GM21390 (cell line): ENCODE data around the gene DET1.
"Not testable (repeated sequence)": the region's sequence is repeated elsewhere in the genome, so short reads cannot be mapped to it uniquely, and the experiment has no call there.

Source experiments
- ATAC-seq: cut with Tn5 transposase; IDR thresholded peaks from one replicate; pipeline ENCODE4 v1.9.1; 2021; ENCODE audit not compliant: unreplicated experiment

Gene DET1

DNA sequence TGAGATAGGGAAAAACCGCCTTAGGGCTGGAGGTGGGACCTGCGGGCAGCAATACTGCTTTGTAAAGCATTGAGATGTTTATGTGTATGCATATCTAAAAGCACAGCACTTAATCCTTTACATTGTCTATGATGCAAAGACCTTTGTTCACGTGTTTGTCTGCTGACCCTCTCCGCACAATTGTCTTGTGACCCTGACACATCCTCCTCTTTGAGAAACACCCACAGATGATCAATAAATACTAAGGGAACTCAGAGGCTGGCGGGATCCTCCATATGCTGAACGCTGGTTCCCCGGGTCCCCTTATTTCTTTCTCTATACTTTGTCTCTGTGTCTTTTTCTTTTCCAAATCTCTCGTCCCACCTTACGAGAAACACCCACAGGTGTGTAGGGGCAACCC, 5.4 kb downstream of the DET1 start:
- not testable (repeated sequence) for ATAC-seq

DNA sequence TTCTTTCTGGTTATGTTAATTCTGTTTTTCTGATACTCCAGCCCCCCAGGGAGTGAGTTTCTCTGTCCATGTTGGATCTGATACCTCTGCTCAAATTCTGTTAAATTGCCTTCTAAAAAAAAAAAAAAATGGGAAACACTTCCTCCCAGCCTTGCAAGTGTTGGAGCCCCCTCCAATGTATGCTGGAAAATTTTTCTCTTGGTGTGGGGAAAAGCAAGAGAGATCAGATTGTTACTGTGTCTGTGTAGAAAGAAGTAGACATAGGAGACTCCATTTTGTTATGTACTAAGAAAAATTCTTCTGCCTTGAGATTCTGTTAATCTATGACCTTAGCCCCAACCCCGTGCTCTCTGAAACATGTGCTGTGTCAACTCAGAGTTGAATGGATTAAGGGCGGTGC, 6.1 kb downstream of the DET1 start:
- ATAC-seq: not testable (repeated sequence)

DNA sequence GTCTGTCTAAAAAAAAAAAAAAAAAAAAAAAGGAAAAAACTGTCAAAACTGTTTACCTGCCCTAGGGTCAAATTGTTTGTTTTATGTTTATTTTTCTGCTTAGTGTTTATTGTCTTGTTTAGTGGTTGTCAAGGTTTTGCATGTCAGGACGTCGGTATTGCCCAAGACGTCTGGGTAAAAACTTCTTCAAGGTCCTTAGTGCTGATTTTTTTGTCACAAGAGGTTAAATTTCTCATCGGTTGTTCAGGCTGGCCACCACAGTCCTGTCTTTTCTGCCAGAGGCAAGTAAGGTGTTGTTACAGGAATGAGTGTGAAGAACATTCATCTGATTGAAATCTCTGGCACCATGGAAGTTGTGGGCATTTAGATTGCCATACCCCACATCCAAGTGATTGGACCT, 7.0 kb downstream of the DET1 start:
- no peak for ATAC-seq

DNA sequence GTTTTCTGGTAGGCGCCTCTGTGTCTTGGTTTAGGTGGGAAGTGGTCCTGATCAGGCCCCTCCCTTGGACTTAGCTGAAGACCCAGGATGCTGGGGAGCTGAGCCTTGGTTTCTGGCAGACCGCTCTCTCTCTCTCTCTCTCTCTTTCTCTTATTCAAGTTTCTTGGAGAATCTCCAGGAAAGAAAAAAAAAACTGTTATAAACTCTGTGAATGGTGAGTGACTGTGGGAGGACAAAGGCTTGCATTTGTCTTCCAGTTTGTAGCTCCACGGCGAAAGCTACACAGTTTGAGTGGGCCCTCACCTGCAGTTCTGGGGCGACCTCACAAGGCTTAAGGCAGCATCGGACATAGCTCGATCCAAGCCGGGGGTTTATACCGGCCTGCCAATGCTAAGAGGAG, 7.5 kb downstream of the DET1 start:
- ATAC-seq: no peak

DNA sequence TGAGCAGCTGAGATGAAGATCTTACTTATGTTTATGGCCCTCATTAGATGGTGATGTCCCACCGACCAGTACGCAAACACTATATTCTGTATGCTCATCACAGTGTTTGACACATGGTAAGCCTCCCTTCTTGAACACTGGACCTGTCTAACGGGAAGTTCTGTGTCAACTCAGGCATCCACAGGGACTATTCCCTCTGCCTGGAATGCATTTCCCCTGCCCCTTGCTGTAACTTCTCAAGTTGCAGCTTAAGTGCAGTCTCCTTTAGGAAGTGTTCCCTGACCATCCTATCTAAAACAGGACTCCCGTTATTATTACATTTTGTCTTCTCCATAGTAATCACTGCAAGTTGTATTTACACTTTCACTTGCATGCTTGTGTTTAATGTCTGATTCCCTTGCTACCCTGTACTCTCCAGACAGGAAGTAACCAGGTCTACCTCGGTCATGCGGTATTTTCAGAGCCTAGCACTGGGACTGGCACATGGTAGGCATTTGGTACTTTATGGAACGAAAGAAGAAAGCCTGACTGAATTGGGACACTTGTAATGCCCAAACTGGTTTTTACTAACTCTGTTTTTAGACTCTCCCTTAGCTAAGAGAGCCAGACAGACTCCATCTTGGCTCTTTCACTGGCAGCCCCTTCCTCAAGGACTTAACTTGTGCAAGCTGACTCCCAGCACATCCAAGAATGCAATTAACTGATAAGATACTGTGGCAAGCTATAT, 8.7 kb downstream of the DET1 start:
- ATAC-seq: no peak

DNA sequence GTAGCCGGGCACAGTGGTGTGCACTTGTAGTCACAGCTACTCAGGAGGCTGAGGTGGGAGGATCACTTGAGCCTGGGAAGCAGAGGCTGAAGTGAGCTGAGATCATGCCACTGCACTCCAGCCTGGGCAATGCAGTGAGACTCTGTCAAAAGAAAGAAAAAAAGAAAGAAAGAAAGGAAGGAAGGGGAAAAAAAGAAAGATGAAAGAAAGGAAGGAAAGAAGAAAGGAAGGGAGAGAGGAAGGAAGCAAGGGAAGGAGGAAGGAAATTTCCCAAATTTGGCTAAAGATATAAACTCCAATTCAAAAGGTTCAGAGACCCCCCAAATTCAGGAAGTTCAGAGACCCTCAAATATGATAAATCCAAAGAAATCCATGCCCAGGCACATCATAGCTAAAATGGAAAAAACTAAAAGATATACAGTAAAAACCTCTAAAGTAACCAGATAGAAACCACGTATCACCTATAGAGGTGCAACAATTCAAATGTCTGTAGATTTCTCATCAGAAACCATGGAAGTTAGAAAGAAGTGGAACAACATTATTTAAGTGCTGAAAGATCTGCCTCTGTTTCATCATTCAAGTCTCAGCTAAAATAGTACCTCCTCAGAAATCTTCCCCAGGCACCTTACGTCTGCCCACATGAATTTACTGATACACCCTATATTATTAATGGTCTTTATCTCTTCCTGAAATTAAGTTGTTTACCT, 10.7 kb downstream of the DET1 start:
- no peak for ATAC-seq

DNA sequence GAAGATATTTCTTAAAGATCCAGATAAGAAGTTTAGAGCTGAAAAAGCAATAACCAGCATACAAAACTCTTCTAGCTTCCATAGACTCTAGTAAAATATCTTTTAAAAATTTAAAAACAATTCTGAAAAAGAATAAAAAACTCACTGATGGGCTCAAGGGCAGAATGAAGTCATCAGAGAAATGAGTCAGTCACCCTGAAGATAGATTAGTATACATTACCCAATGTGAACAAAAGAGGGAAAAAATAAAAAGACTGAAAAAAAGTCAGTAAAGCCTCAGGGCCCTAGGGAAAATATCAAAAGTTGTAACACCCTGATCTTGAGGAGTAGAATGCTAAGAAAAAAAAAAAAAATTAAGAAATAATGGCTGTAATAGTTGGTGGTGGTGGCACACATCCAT, 11.4 kb downstream of the DET1 start:
- no peak for ATAC-seq

DNA sequence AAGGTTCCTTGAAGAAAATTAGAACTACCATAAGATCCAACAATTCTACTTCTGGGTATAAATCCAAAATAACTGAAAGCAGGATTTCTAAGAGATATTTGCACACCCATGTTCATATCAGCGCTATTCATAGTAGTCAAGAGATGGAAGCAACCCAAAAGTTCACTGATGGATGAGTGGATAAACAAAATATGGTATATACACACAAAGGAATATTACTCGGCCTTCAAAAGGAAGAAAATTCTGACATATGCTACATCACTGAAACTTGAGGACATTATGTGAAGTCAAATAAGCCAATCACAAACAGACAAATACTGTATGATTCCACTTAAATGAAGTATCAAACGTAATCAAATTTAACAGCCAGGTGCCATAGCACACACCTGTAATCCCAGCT, 13.1 kb downstream of the DET1 start:
- no peak for ATAC-seq

DNA sequence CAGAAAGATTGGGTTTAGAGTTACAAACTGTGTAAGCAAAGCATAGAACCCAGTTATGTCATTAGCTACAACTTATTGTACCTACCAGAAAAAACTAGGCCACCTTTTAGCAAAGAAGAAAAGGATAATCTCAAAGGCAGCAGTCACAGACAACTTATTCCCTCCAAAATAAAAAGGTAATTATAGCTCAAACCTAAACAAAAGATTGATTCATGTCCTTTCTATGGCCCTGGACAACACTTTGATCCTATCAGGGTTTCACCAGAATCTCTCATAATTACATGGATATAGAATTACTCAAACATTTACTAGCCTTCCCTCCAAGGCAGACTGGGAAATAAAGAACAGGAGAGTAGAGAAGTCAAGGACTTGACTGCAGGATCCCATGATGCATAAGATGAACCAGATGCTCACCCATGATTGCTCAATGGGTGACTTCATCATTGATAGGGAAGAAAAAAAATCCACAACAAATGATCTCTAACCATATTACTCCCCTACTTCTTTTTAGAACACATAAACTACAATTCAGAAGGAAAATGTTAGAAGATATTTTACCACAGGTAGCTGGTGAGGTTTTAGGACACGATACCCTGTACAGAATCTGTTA, 17.4 kb downstream of the DET1 start:
- no peak for ATAC-seq

DNA sequence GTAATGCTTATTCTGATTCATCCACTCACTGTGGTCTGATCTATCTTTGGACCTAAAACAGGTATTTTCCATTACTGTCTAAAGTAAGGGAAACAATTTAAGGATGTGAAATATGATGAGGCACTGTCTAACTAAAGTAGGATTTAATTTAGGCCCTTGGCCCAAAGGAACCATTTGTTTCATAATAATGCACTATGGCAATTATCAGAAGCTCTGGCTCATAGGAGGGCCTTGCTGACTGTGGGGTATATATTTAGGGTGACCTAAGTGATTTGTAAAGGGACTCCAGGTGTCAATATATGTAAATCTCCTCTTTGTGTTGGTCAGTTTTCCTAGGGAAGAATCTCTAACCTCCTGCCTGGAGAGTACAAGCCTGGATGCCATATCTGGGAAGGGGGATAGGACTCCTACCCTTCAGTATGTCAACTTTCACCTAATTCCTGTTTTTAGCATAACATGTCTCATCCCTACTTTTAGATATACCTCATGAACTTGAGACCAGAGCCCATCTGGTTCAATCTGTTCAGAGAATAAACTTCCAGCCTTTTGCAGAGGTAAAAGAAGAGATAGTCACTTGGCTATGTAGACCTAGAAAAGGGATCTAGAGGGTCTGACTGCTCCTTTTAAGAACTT, 20.1 kb downstream of the DET1 start:
- no peak for ATAC-seq

DNA sequence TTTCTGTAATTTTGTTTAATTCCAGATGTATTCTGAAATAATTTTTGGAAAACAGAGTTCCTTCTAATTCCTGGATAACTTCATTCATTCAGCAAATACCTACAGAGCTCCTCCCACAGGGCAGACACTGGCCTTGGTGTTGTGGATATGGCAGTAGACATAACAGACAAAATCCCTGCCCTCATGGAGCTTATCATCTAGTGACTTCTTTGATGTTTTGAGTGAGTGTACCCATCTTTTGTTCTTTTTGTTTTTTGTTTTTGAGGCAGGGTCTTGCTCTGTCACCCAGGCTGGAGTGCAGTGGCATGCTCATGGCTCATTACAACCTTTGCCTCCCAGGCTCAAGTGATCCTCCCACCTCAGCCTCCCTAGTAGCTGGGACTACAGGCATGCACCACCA, 21.1 kb downstream of the DET1 start:
- no peak for ATAC-seq

DNA sequence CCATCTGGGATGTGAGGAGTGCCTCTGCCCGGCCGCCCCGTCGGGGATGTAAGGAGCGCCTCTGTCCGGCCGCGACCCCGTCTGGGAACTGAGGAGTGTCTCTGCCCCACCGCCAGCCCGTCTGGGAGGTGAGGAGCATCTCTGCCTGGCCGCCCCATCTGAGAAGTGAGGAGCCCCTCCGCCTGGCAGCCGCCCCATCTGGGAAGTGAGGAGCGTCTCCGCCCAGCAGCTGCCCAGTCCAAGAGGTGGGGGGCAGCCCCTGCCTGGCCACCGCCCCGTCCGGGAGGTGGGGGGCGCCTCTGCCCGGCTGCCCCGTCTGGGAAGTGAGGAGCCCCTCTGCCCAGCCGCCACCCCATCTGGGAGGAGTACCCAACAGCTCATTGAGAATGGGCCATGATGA, 22.4 kb downstream of the DET1 start:
- not testable (repeated sequence) for ATAC-seq

DNA sequence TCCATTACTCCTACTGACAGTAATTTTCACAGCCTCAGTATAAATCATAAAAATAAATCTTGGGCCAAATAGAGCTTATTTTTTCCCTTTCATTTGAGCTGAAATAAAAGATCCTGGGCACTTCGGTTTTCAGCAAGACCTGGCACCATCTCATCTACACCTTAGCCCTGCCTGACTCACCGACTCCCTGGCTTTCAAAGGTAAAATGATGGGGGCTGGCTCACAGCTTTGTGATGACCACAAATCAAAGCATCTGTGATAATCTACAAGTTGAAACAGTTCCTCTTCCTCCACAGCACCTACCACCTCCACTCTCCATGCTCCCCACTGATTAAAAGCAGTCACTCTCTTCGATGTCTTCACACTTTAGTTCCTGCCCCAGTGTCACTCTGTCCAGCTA, 27.6 kb downstream of the DET1 start:
- no peak for ATAC-seq

DNA sequence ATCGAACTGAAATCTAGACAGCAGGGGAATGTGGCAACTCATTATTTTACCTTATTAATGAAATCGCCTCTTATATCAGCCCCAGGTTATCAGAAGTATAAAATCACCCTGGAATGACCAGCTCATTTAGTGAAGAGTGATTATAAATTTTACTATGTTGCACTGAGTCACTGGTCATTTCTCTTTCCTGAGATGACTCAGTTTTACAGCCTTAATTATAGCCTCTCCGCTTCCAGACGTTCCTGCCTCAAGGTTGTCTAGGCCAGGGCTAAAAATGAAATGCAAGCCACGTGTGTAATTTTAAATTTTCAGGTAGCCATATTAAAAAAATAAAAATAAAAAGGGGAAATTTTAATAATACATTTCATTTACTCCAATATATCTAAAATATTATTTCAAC, 33.3 kb downstream of the DET1 start:
- ATAC-seq: no peak

DNA sequence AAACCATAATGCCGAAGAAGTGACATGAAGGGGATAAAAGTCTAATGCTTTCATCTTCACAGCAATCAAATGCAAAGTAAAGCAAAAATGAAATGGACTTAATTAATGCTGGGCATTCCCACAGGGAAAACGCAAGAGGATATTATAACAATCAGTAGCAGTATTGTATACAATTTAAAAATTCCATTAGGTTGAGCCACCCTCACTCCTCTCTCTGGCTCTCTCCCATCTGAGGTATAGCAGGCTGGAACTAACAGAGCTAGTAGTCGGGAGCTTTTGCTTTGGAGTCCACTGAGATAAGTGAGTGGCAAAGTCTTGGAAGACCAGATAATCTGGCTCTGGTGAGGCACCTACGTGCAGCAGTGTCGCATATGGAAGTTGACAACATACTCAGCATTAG, 33.9 kb downstream of the DET1 start:
- ATAC-seq: no peak

DNA sequence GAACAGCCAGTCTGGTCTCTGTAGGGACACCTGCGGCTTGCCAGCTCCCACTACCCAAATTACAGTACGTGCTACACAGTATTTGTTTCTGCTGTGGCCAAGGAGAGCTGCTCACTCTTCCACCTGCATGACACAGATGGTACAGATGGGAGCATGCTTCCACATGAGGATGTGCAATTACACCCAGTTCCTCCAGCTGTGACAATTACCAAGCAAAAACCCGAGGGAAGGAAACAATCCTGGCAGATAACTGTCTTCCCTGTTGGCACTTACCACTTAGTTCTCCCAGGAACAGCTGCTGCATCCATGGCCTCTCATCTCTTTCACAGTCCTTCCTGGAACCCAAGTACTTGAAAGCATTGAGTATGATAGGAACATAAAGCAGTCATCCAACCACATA, 34.4 kb downstream of the DET1 start:
- no peak for ATAC-seq

DNA sequence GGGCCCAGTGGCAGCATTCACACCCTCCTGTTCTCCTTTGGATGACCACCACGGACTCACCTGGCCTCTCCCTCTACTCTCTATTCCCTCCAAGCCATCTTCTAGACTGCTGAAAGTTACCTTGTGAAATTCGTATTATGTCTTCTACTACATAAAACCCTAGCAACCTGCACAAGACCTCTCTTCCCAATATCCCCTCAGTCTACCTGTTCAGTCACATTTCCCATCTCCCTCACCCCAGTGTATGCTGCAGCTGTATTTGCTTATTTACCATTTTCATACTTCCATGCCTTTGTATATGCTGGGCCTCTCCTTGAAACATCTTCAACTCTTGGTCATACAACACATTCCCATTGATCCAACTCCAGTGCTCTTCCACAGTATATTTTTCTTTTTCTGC, 35.3 kb downstream of the DET1 start:
- no peak for ATAC-seq

DNA sequence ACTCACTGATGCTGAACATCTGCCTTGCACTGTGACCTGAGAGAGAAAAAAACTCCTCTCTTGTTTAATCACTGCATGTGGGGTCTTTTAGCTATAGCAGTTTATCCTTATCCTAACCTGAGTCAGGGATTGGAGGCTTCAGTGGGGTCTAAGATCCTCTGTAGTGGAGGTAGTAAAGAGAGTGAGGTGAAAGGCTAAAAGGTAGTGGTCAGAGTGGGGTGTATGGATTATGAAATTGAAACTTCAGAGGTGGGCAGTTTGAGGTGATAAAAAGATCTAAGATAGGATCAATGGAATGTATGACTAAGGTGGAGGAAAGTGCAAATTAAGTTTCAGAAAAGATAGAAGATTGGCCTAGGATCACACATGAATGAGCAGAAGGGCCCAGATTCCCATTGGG, 36.5 kb downstream of the DET1 start:
- ATAC-seq: peak; percentile 26

DNA sequence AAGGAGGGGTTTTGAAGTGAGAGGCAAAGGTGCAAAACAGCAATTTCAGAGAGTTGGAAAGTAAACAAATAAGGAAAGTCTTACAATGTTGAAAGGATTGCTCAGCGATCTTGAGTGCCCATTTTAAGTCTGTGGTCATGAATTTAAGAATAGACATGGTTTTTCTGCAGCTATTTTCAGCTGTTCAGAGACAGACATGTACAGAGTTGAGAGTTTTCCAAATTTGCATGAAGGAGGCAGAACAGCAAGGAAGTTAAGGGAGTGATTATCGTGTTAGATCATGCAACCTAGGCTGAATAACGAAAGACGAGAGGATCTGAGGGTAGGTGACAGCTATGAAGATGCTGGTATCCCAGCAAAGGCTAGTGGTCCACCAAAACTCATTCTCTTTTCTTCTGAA, 37.2 kb downstream of the DET1 start:
- peak; percentile 48 for ATAC-seq

DNA sequence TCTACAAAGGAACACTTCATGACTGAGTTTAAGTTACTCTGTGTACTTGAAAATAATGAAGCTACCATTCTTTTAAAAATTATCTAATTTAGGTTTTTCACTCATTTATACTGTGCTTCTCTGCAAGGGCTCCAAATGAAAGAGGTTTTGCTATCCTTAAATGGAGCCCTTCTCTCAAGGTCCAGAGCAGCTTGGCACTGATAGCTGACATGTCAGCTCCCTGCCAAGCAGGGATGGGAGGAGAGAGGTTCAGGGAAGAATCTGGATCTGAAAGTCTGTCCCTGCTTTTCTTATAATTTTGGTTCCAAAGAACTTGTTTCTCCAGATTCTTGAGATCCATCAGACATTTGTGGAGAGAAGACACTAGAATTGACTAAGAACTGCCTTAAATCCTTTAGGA, 39.9 kb downstream of the DET1 start:
- no peak for ATAC-seq

DNA sequence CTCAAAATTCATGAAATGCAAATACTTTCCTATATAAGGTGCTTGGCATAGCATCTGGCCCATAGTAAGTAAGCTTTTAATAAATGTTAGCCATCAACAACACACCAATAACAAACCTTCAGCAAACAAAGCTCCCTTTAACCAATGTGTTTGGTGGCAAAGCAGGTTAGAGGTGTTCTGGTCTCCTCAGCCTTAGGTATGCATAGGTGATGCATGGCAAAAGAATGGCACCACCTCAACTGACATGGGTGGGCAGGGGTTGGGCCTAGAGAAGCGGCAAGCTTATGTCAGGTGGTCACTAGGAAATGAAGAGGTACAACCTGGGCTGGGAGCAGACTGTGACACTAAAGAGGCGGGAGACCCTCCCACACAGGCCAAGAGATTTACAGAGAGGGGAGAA, 40.8 kb downstream of the DET1 start:
- ATAC-seq: no peak

DNA sequence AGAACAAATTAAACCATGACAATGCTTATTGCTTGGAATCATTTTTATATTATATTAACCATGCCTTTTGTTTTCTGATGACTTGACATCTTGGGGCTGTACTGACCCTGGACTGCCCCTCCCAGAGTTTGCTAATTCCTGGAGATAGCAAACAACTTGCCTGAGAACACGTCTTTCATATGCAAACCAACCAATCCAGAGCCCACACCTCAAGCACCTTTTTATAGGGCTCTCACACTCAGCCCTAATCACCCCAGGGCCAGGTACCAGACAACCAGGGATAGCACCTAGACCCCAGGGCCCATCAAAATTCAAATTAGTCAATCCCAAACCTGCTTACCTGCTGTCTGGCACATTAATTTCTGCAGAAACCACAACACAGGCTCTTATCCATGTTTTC, 42.0 kb downstream of the DET1 start:
- no peak for ATAC-seq
